HG02610 (cell line): ENCODE measurements around the gene STXBP5.

Experiments used
- ATAC-seq: cut with Tn5 transposase; IDR thresholded peaks from one replicate; pipeline ENCODE4 v1.9.1; 2021; ENCODE audit warnings: mild to moderate bottlenecking, moderate library complexity; ENCODE audit not compliant: unreplicated experiment

Gene STXBP5

DNA sequence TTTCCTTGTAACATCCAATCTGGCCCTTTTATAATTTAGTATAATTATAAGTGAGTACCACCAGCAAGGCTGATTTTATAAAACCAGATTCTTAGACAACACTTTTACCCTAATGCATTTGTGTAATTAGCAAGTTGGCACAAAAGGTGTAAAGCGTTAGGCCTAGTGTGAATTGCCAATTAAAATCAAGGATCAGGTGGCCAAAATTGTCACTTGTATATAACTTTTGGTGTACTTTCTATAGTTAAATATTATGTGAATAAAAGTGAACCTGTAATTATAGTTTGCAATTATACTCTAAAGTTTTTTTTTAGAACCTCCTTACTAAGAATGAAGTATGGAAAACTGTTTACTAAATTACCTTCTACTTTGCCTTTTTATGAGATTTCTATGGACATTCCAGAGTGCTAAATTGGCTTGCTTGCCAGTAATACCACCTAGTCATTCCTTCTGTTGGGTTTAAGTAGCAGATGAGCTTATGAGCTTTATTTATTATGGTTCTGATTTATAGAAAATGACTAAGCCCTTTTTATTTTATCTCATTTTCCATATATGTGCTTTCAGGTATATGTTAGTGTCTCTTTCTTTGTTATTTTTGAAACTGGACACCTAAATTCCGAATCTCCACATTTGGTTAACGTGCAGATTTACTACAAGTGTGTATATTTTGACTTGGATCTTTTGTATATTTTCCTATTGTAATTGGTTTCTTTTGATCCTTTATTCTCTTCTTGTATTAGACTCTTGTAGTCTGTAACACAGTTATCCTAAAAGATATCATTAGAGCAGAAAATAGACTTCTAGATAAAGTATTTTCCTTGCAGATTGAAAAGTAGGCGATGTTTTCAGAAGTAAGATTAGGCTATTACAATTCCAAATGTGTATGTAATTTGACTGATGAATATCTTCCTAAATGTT lies 3.9 kb downstream of the STXBP5 start:
- ATAC-seq = no peak

DNA sequence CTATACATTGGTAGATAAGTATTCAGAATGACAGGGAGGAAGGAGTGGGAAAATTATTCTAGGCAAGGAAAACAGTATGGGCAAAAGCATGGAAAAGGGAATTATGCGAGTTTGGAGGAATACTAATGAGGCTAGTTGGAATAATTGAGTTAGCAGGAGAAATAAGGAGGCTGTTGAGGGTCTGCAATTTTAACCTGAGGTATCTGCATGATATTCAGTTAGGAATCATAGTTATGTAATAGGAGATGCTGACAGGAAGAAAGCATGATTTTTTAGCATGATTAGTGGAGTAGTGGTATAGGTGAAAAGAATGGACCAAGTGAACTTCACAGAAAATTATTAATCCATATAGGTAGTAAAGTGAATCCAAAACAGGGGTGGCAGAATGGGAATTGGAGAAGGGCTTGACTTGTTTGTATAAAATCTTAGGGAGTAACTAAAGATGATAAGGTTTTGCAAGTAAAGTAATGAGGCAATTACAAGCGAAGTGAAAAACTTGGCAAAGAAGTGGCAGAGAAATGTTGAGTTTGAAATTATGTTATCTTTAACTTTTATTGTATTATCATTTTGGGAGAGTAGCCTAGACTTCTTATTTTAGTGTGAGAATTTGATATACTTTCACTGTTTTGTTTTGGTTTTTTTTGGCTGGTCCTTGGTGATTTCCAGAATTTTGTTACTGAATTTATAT lies 5.7 kb downstream of the STXBP5 start:
- no peak for ATAC-seq

DNA sequence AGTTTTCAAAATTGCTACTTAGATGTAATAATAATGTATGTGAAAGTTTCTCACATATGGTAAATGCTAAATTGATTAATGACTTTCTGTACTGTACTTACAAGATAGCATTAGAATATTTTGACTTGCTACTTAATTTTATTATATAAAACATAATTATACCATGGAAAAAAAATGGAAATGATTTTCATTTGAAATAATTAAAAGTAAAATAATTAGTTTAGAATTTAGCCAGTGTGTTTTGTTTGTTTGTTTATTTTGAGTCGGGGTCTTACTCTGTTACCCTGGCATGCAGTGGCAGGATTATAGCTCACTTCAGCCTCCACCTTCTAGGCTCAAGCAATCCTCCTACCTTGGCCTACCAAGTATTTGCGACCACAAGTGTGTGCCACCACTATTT lies 7.1 kb downstream of the STXBP5 start:
- no peak for ATAC-seq

DNA sequence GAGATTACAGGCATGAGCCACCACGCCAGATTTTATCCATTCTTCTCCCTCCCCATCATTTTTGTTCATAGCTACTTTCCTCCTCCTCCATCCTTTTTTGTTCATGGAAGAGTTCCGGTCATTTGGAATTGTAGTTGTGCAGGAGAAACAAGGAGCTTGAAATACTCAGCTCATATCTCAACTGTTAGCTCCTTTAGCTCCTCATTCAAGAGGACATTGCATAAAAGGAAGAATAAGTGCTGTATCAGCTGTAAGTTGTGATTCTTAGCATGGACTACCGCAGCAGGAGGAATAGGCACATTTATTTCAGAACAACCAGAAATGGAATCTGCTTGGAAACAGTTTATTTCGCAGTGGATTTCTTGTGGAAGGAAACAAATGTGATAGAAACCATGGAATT lies 7.6 kb downstream of the STXBP5 start:
- no peak for ATAC-seq

DNA sequence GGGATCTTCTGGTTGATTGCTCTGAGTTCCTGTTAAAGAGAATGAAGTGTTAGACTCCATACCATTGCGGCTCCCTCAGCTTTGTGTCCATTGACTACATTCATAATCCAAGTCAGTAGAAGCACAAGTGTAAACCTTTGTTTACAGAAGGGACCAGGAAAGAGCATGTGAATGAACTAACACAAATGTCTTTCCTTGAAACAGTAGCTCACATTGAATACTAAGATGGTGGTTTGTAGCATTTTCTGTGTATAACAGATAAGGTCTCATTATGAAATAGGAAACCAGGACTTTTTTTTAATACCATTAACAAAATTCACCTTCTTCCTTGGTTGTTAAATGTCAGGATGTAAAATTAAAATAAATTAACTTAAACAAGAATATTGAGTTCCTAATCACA lies 8.4 kb downstream of the STXBP5 start:
- no peak for ATAC-seq

DNA sequence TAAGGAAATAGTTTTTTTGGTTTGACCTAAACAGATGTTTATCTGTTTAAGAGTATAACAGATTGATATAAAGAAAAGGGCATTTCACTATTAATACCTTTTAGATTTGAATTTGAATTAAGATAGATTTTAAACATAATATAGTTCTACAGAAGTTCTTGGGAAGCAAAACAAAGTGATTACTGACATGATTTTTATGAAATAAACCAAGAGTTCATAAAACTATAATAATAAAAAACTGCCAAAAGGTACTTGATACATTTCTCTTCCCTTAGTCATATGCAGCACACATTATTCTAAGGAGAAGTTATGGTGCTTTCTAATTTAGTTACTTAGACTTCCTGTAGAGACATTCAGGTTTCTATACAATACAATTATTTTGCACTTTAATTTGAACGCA lies 9.6 kb downstream of the STXBP5 start:
- no peak for ATAC-seq

DNA sequence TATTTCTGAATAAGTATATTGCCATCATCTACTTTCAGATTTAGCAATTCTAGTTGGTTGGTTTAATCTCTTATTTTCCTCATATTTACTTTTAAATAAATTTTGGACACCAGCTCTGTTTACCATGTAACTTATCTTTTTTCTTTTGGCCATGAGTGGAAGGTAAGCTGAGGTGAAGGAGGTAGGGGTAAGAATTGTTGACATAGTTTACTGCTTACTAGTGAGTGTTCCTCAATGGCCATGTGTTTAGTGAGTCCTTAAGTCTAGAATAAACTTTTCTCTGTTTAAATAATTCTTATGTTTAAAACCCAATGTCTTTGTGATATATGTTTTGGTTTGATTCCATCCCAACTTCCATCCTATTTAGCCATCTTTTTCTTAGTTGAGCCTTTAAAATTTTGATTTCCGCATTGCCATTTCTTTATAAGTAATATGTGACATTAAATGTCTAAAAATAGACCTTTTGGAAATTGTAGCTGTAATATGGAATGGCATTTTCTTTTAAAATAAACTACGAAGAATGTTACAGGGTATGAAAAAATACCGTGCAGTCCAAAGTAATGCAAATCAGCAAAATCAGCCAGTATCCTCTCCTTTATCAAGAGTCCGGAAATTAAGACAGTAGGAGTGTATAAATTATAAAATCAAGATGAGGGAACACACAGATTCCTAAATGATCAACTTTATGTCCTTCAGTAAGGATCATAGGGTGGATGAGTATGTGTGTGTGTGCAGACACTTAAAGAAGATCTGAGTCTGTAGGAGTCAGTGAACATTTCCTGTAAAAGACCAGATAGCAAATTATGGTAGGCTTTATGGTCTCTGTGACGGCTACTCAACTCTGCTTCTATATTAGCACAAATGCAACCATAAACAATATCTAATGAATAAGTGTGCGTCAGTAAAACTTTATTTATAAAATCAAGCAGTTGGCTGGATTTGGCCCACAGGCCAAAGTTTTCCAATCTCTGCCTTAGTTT lies 10.3 kb downstream of the STXBP5 start:
- no peak for ATAC-seq

DNA sequence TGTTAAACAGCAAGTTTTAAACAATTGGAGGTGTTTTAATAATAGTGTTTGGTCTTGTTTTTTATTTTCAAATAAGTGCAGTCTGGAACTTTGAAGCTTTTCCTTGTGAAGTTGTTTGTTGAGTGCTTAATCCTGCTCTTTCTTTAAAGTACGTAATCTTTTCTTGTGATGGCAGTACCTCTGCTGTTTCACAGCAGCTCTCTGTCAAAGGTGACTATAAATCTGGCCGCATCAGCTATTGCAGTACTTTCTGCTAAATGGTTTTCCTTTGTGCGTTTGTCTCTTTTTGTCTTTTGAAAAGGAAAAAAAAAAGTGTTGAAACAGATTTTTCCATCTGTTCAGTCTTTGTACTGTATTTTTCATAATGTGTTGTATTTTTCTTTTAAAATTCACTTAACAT lies 12.7 kb downstream of the STXBP5 start:
- no peak for ATAC-seq

DNA sequence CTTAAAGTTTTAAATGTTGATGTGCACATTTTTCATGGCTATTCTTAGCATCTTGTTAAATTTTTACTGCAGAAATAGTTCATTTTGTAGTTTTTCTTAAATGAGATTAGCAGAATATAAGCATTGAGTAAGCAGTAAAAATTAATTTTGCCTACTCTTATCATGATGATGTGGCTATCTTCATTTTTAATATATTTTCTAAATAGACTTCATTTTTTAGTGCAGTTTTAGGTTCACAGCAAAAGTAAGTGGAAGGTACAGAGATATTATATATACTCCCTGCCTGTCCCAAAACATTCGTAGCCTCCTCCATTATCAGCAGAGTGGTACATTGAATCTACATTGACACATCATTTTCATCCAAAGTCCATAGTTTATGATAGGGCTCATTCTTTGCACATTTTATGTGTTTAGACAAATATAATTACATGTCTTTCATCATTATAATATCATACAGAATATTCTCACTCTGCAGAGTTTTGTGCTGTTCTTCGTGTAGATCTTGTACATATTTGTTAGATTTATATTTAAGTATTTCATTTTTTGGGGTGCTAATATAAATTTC lies 13.7 kb downstream of the STXBP5 start:
- ATAC-seq = no peak

DNA sequence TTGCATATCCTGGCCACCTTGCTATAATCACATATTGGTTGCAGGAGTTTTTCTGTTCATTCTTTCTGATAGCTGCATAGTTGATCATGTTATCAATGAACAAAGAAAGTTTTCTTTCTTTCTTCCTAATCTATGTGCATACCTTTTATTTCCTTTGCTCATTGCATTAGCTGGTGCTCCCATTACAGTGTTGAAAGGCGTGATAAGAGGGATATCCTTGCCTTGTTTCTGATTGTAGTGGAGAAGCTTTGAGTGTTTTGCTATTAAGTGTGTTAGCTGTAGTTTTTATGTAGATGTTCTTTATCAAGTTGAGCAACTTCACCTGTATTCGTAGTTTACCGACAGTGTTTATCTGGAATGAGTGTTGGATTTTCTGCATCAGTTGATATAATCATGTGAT lies 14.6 kb downstream of the STXBP5 start:
- ATAC-seq = no peak

DNA sequence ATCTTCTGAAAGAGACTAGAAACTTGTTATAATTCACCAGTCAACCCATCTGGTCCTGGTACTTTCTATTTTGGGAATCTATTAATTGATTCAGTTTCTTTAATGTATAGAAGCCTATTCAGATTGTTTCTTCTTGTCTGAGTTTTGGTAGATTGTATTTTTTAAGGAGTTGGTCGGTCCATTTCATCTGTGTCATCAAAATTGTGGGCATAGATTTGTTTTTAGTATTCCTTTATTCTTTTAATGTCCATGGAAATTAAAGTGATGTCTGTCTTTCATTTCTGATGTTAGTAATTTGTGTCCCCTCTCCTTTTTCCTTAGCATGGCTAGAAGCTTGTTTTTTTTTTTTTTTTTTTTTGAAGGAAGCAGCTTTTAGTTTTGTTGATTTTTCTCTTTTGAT lies 15.2 kb downstream of the STXBP5 start:
- ATAC-seq = no peak

DNA sequence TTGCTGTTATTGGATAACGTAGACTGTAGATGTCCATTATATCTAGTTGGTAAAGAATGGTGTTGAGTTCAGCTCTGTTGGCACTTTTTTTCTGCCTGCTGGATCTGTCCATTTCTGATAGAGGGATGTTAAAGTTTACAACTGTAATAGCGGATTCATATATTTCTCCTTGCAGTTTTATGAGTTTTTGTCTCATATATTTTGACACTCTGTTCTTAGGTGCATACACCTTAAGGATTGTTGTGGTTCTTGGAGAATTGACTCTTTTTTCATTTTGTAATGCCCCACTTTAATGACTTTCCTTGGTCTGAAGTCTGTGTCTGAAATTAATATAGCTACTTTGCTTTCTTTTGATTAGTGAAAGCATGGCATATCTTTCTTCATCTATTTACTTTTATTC lies 16.1 kb downstream of the STXBP5 start:
- ATAC-seq = no peak

DNA sequence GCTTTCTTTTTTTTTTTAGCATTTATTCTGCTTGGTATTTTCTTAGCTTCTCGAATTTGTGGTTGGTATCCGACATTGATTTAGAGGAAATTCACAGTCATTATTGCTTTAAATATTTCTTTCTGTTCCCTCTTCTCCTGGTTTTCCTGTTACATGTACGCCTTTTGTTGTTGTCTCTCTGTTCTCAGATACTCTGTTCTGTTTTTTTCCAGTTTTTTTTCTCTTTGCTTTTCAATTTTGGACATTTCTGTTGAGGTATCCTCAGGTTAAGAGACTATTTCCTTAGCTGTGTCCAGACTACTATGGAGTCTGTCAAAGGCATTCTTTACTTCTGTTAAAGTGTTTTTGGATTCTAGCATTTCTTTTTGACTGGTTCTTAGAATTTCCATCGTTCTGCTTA lies 17.5 kb downstream of the STXBP5 start:
- no peak for ATAC-seq

DNA sequence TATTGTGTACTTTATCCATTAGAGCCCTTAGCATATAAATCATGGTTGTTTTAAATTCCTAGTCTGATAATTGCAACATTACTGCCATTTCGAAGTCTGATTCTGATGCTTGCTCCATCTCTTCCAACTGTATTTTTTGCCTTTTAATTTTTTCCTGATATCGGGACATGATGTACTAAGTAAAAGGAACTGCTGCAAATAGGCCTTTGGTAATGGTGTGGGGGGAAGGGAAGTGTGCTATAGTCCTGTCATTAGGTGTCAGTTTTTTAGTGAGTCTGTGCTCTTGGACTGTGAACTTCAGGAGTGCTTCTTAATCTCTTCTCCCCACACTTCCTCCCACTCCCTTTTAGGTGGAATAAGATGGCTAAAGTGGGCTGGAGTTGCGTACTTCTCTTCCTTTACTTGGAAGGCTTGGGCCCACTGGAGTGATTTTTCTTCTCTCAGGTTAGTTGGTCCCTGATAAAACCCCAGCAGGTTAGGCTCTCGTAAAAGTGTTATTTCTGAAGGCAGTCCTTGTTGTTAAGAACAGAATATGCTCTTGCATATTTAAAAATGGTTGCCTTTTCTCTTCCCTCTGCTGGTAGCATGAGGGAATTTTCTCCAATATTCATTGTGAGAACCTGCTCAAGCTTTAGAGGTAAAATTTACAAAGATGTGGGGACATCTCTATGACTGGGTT lies 18.1 kb downstream of the STXBP5 start:
- ATAC-seq = peak; percentile 79

DNA sequence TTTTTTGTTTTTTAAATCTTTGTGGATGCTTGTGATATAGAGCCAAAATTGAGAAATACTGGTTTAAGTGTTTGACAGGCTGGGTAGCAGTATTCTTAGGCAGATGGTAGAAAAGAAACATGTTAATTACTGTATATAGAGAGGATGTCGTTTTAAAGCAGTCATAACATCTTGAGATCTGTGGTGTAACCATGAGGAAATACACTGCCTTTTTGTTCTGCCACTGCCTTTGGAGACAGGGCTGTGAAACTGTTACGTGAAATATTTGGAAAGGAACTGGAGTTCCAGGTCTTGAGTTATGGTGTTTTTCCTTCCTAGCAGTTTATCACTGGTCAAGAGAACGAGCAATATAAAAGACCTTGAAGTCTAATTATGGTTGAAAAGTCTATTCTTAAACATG lies 19.5 kb downstream of the STXBP5 start:
- no peak for ATAC-seq

DNA sequence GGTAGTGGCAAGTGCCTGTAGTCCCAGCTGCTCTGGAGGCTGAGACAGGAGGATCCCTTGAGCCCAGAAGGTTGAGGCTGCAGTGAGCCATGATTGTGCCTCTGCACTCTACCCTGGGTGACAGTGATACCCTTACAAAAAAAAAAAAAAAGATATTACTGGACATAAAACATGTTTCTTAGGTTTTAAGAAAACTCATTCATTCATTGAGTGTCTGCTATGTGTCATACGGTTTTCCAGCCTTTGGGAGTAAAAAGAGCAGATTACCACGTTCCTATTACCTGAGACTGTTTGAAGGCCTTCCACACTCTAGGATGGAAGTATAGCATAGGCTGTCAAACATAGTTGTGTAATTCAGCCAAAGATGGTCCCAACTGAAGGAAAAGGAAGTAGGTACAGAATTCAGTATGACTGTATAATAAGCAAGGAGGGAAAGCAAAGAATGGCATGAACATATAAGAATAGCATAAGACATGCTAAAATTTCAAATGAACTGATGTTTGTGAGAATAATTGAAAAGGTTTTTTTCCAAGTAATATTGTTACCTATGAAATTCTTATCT lies 22.0 kb downstream of the STXBP5 start:
- ATAC-seq = no peak

DNA sequence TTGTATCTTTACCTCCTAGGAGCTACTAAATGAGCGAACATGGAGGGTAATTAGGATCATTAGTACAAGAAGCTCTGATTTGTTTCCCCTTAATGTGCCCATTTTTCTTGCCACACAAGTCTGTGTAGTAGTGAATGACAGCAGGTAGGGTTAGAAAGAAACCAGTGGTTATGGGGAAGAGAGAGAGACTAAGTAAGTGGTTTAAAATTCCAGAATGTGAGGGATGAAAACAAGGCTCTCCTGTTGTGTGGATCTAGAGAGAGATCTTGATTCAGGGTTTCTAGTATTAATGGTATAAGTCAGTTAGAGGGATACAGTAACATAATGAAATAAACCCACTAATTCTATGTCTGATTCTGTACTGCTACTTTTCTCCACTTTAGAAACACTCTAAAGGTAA lies 22.7 kb downstream of the STXBP5 start:
- no peak for ATAC-seq

DNA sequence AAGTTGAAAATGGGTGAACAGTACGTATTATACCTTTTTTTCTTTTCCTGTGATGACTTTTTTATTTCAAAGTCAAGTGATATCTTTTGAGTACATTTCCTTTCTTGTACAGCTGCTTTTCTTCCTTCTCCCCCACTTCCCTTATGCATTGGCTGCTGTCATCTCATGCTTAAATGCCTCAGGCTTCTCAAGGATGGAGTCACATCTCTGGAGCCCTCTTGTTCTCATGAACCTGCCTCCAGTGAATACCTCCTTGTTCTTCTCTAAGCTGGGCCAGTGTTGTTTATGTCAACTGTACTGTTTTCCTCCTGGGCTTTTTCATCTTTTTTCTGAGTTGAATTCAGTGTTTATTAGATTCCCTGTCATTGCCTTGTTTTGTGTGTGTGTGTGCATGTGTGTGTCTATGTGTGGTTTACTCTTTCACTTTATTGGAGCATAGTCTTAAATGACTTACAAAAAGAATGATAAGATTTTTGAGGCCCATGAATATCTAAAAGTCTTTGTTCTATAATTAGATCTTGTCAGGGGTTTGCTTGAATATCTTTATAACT lies 23.6 kb downstream of the STXBP5 start:
- ATAC-seq = no peak

DNA sequence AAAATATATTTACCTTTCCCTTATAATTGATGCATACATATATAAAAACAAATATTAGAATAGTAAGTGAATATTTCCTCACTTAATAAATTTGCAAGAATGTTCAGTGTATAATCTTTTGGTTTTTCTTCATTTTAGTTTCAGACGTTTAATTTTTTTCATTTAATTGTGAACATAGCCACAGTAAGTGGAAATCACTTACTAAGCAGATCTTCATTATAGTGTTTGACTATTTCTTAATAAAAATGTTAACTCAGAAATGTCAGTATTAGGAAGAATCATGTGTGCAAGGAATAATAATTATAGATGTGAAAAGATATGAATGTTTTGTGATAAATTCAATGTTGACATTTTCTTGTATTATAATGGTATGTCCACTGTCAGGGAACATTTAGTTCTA lies 27.4 kb downstream of the STXBP5 start:
- no peak for ATAC-seq

DNA sequence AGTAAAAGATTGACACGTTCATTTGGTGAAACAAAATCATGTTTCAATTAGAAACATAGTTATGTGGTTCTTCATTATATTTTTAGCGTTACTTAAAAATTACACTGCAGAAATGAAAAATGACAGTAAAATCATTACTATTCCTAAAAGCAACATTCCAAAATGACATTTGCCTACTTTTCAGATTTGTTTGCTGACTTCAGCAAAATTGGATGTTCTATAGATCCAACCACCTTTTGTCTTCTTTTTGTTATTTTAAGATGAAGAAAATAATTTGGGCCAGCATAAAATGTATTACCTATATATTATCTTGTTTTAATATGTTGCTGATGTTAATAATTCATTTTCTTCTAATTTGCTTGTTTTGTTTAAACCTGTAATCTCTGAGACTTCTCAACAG lies 30.5 kb downstream of the STXBP5 start:
- ATAC-seq = no peak
